Cardiac fibroblast (primary cell): ENCODE data around the gene HYCC1.
"Not testable (repeated sequence)": the region's sequence is repeated elsewhere in the genome, so short reads cannot be mapped to it uniquely, and the experiment has no call there.

ENCODE experiments used
- DNase-seq, 2 donors: peaks; one replicate each; pipeline versions ENCODE4 v3.0.0 to v3.0.0-alpha.2; 2010; ENCODE audit warnings: low read depth in 2 of 2
- H3K4me3 ChIP-seq, 2 donors: replicated peaks in 1 of 2; 1 replicate in 1 of 2; 2 replicates in 1 of 2; pipeline ENCODE4 v1.5.1; 2011; ENCODE audit warnings: low read depth in 2 of 2, low read length in 2 of 2, mild to moderate bottlenecking in 2 of 2, moderate library complexity in 1 of 2
- TF ChIP-seq, protein P1 (sequence below): IDR thresholded peaks from one replicate; pipeline ENCODE4 v1.5.1; 2011; ENCODE audit warnings: low read depth, mild to moderate bottlenecking, low read length, inconsistent platforms

The HYCC1 gene

DNA sequence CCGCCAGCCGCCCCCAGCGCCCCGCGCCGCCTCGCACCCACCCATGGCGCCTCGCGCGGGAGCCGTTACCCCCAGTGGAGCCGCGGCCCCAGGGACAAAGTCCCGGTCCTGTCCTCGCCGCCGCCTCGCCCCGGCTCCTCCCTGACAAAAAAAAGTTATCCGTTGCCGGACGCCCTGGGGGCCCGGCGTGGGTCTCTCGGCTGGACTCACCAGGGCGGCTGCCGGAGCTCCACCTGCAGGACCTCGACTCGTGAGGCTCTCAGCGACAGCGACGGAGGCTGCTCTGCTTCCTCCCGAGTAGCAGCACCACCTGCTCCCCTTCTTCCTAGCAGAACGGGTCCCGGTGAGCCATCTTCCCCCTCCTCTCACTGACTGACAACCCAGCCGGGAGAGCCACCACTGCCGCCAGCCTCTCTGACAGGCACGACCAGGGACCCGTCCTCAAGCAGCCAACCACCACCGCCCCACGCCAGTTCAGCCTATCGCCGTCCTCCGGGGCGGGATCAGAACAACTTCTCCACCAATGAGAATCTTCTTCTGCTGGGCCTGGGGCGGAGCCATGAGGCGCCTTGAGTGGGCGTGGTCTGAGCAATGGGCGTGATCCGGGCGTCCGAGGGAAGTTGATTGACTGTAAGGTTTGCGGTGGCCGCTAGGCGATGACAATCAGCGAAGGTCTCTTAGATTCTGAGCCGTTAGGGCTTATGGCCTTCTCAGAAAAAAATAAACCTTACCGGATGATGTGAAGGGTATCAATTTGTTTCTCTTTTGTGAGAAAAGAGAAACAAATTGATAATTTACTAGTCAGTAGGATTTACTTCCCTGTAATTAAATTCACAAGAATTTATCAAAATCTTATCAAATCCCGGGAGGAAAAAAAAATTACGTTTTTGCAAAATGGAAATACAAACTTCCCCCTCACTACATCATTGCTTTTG lies at the start of gene HYCC1:
TSS of gene HYCC1 (minus strand) at position 416 of the 935 bp plus-strand sequence. CDS start 23,019 bp downstream, outside the sequence.
- TF ChIP-seq, protein P1, sequence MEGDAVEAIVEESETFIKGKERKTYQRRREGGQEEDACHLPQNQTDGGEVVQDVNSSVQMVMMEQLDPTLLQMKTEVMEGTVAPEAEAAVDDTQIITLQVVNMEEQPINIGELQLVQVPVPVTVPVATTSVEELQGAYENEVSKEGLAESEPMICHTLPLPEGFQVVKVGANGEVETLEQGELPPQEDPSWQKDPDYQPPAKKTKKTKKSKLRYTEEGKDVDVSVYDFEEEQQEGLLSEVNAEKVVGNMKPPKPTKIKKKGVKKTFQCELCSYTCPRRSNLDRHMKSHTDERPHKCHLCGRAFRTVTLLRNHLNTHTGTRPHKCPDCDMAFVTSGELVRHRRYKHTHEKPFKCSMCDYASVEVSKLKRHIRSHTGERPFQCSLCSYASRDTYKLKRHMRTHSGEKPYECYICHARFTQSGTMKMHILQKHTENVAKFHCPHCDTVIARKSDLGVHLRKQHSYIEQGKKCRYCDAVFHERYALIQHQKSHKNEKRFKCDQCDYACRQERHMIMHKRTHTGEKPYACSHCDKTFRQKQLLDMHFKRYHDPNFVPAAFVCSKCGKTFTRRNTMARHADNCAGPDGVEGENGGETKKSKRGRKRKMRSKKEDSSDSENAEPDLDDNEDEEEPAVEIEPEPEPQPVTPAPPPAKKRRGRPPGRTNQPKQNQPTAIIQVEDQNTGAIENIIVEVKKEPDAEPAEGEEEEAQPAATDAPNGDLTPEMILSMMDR, result peak; percentile 57
- H3K4me3 ChIP-seq, result peak within 1 kb of the TSS; percentile 84 to 86

DNA sequence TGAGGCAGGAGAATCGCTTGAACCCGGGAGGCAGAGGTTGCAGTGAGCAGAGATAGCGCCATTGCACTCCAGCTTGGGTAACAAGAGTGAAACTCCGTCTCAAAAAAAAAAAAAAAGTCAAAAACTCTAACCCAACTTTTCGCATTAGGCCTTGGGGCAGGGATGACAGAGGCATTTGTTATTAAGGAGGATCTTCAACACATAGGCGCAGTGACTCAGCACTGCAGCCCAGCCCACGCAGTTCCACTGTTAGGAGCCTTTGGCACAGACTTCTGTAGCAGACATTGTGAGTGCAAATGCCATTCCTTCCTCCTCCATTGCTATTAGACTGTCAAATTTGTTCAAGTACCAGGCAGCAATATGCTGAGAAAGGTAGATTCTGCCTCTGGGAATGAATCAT lies 48.5 kb upstream of the HYCC1 start:
- DNase-seq, result peak; percentile 27 to 68
- TF ChIP-seq, protein P1, result no peak

More for the DNA sequence above, at the start of gene HYCC1:
- peak; percentile 99 for DNase-seq

DNA sequence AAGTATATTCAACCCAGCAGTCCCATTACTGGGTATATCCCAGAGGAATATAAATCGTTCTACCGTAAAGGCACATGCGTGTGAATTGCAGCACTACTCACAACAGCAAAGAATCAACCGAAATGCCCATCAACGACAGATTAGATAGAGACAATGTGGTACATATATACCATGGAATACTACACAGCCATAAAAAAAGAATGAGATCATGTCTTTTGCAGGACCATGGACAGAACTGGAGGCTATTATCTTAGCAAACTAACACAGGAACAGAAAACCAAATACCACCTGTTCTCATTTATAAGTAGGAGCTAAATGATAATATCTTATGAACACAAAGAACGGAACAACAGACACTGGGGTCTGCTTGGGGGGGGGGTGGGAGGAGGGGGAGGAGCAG lies 47.4 kb upstream of the HYCC1 start:
- TF ChIP-seq, protein P1, result no peak
- no peak for DNase-seq
- no peak overlapping the region for H3K4me3 ChIP-seq

More for the DNA sequence above, 48.5 kb upstream of the HYCC1 start:
- H3K4me3 ChIP-seq, result no peak overlapping the region

DNA sequence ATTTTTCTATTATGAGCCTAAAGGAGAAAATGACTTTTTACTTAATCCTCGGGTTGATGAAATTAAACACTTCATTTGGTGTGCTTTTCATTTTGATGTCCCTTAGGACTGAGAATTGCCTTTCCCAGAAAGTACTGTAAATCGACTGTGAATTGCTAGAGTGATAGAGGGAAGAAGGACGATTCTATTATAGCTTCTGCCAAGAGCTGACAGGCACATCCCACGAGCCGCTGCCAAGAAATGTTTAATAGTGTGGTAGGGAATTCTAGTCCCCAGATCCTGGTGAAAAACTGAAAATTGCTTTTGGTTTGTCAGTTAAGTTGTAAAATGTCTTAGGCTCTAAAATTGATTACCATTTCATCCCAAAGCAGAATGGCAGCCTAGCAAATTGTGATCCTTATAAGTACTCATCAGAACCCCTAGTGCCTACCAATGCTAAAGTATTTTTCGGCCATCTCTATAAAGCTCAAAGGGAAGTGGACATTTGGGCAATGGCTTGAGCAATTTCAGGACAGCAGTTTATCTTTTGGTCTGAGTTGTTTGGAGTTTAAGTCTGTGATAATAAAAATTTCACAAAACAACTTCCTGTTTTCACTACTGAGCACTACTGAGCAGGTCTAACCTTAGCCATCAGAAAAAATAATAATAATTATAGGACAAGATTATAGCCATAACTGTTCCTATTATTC lies 44.6 kb upstream of the HYCC1 start:
- DNase-seq, result no peak
- TF ChIP-seq, protein P1, result no peak

DNA sequence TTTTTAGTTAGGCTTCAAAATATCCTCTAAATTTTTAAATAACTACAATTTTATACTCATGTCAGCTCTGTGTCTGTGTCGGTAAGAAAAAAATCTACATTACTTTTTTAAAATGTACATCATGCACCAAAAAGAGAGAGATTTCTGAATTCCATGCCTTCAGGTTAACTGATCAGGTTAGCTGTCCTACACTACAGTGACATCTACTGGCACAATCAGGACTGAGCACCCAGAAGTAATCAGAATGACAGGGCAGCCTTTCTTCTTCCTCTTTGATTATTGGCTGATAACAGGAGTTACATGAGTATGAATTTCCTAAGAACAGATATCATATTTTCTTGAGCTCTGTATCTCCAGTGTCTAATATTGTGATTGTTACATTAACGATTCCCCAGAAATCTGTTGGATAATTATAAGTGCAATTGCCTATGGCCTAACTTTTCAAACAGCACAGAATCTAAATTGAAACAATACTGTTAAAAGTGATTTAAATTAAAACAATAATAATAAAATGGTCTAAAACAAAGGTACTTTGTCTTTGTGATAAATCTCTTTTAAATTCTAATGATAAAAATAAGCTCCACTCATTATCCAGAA lies 41.8 kb upstream of the HYCC1 start:
- peak; percentile 76 to 81 for DNase-seq
- H3K4me3 ChIP-seq, result no peak overlapping the region
- TF ChIP-seq, protein P1, result peak; percentile 90

More for the DNA sequence above, 44.6 kb upstream of the HYCC1 start:
- H3K4me3 ChIP-seq, result no peak overlapping the region

DNA sequence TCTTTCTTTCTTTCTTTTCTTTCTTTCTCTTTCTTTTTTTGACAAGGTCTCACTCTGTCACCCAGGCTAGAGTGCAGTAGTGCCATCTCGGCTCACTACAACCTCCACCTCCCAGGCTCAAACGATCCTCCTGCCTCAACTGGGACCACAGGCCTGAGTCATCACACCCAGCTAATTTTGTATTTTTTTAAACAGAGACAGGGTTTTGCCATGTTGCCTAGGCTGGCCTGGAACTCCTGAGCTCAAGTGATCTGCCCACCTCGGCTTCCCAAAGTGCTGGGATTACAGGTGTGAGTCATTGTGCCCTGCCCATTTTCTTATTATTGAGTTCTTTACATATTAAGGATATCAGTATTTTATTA lies 37.2 kb upstream of the HYCC1 start:
- peak in 1 of 2 donors; percentile 23 for DNase-seq
- not testable (repeated sequence) for H3K4me3 ChIP-seq

DNA sequence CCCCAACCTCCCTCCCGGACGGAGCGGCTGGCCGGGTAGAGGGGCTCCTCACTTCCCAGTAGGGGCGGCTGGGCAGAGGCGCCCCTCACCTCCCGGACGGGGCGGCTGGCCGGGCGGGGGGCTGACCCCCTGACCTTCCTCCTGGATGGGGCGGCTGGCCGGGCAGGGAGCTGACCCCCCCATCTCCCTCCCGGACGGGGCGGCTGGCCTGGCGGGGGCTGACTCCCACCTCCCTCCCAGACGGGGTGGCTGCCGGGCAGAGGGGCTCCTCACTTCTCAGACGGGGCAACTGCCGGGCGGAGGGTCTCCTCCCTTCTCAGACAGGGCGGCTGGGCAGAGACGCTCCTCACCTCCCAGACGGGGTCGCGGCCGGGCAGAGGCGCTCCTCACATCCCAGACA lies 32.4 kb upstream of the HYCC1 start:
- H3K4me3 ChIP-seq, DNase-seq: not testable (repeated sequence)

DNA sequence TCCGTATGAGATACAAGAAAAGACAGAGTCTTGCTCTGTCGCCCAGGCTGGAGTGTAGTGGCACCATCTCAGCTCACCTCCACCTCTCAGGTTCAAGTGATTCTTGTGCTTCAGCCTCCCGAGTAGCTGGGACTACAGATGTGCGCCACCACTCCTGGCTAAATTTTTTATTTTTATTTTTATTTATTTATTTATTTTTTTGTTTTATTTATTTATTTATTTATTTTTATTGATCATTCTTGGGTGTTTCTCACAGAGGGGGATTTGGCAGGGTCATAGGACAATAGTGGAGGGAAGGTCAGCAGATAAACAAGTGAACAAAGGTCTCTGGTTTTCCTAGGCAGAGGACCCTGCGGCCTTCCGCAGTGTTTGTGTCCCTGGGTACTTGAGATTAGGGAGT lies 31.2 kb upstream of the HYCC1 start:
- not testable (repeated sequence) for H3K4me3 ChIP-seq, DNase-seq
